Astrocyte (in vitro differentiated cells and primary cell): ENCODE results near the gene TSPYL1. TPM values are rescaled to one million over a fixed set of nuclear protein-coding genes. Genes with fewer than 3 reads are reported as not detected.

Experiments used
- DNase-seq: peaks from one replicate; pipeline ENCODE4 v3.0.0-alpha.2; 2010; ENCODE audit warnings: low read depth
- FAIRE-seq: peaks from 2 replicates; lab custom pipeline; 2011; peaks lifted over from hg19 to GRCh38; lab: Jason Lieb, UNC
- H2AFZ ChIP-seq: 2 replicates; pipeline ENCODE4 v1.6.0; 2012; ENCODE audit warnings: low read depth, low read length, inconsistent platforms
- H3K27ac ChIP-seq: 2 replicates; pipeline ENCODE4 v1.5.1; 2011; ENCODE audit warnings: low read depth, low read length, inconsistent platforms
- H3K27me3 ChIP-seq: 2 replicates; pipeline ENCODE4 v1.6.0; 2011; ENCODE audit warnings: low read length, inconsistent platforms; ENCODE audit not compliant: insufficient read depth
- H3K36me3 ChIP-seq: 2 replicates; pipeline ENCODE4 v1.5.1; 2011; ENCODE audit warnings: low read length, inconsistent platforms; ENCODE audit not compliant: insufficient read depth
- H3K4me1 ChIP-seq: 2 replicates; pipeline ENCODE4 v1.5.1; 2011; ENCODE audit warnings: low read length, inconsistent platforms; ENCODE audit not compliant: insufficient read depth
- H3K4me2 ChIP-seq: 2 replicates; pipeline ENCODE4 v1.6.0; 2012; ENCODE audit warnings: low read length, inconsistent platforms
- H3K4me3 ChIP-seq: 2 replicates; pipeline ENCODE4 v1.5.1; 2011; ENCODE audit warnings: low read depth, mild to moderate bottlenecking, low read length, inconsistent platforms; ENCODE audit not compliant: insufficient read depth
- H3K79me2 ChIP-seq: 2 replicates; pipeline ENCODE4 v1.6.0; 2012; ENCODE audit warnings: mild to moderate bottlenecking, low read length, inconsistent platforms; ENCODE audit not compliant: insufficient read depth
- H3K9ac ChIP-seq: 2 replicates; pipeline ENCODE4 v1.6.0; 2012; ENCODE audit warnings: mild to moderate bottlenecking, low read length, inconsistent platforms
- H3K9me3 ChIP-seq: 2 replicates; pipeline ENCODE4 v1.5.1; 2012; ENCODE audit warnings: low read depth, mild to moderate bottlenecking, low read length, inconsistent platforms; ENCODE audit not compliant: insufficient read depth
- H4K20me1 ChIP-seq: 2 replicates; pipeline ENCODE4 v1.6.0; 2012; ENCODE audit warnings: low read length, inconsistent platforms; ENCODE audit not compliant: insufficient read depth
- H3K27ac Mint-ChIP-seq: one replicate; pipeline ENCODE4 v1.8.0; 2021; ENCODE audit warnings: mild to moderate bottlenecking, mixed read lengths; ENCODE audit not compliant: unreplicated experiment
- H3K27me3 Mint-ChIP-seq: one replicate; pipeline ENCODE4 v1.8.0; 2021; ENCODE audit warnings: low read depth, mixed read lengths; ENCODE audit not compliant: unreplicated experiment
- H3K36me3 Mint-ChIP-seq: one replicate; pipeline ENCODE4 v1.8.0; 2021; ENCODE audit warnings: low read depth, mixed read lengths; ENCODE audit not compliant: unreplicated experiment
- H3K4me1 Mint-ChIP-seq: one replicate; pipeline ENCODE4 v1.8.0; 2021; ENCODE audit warnings: low read depth, mixed read lengths; ENCODE audit not compliant: unreplicated experiment
- H3K4me3 Mint-ChIP-seq: one replicate; pipeline ENCODE4 v1.8.0; 2021; ENCODE audit warnings: mild to moderate bottlenecking, moderate library complexity, mixed read lengths; ENCODE audit not compliant: unreplicated experiment
- H3K9me3 Mint-ChIP-seq: one replicate; pipeline ENCODE4 v1.8.0; 2021; ENCODE audit warnings: mild to moderate bottlenecking, mixed read lengths; ENCODE audit not compliant: unreplicated experiment
- EZH2 ChIP-seq: IDR thresholded peaks from 2 replicates; pipeline ENCODE4 v1.6.1; 2012; ENCODE audit warnings: mild to moderate bottlenecking, low read length, inconsistent platforms; ENCODE audit not compliant: insufficient read depth
- total RNA-seq: library from RNA; stranded (reverse); gene quantifications from 2 replicates; pipeline ENCODE4 v1.2.1, GENCODE V29; 2021
- TF ChIP-seq, protein P1 (sequence below): IDR thresholded peaks from 2 replicates; pipeline ENCODE4 v1.5.1; 2011; ENCODE audit warnings: low read depth, mild to moderate bottlenecking, inconsistent platforms, low read length, moderate library complexity; ENCODE audit not compliant: insufficient read depth

The TSPYL1 gene
- total RNA-seq, 1 donor from 2014 or later = 91.7 TPM

DNA sequence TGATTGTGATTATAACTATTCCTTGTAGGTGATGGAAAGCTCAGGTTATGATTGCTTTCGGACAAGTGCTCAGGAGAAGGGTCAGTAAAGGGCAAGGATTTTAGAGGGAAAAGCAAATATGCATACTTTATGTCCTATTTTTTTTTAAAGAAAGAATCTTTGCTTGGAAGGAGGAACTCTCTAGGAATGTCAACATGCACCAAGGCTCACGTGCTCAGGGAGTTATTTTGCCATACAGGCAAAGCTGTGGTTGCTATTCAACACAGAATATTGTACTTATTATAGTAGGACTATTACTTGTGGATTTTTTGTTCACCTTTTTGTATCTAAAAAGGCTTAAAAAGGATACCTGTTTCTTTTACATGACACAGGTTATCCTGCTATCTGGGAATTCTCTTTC is 3.0 kb upstream of the TSPYL1 start:
- no peak overlapping the region for H3K27ac ChIP-seq
- H3K4me2 ChIP-seq = no peak overlapping the region
- peaks cover 15% of the 10 kb centered on the region for H4K20me1 ChIP-seq
- H3K9me3 Mint-ChIP-seq = no peaks in the 10 kb centered on the region
- DNase-seq = no peak
- no peak for FAIRE-seq
- H3K9me3 ChIP-seq = no peaks in the 10 kb centered on the region
- H3K9ac ChIP-seq = no peak overlapping the region
- H3K36me3 Mint-ChIP-seq = peaks cover 2% of the 10 kb centered on the region
- H3K79me2 ChIP-seq = peaks cover 19% of the 10 kb centered on the region
- H3K27me3 Mint-ChIP-seq = no peaks in the 10 kb centered on the region
- H2AFZ ChIP-seq = no peak overlapping the region
- no peak overlapping the region for H3K4me3 ChIP-seq
- no peaks in the 10 kb centered on the region for H3K27me3 ChIP-seq
- no peak overlapping the region for H3K27ac Mint-ChIP-seq
- peaks cover 2% of the 10 kb centered on the region for H3K4me1 Mint-ChIP-seq
- peaks cover 17% of the 10 kb centered on the region for H3K4me1 ChIP-seq
- H3K36me3 ChIP-seq = peaks cover 6% of the 10 kb centered on the region
- no peak overlapping the region for H3K4me3 Mint-ChIP-seq
- TF ChIP-seq EZH2 = no peak
- TF ChIP-seq, protein P1, sequence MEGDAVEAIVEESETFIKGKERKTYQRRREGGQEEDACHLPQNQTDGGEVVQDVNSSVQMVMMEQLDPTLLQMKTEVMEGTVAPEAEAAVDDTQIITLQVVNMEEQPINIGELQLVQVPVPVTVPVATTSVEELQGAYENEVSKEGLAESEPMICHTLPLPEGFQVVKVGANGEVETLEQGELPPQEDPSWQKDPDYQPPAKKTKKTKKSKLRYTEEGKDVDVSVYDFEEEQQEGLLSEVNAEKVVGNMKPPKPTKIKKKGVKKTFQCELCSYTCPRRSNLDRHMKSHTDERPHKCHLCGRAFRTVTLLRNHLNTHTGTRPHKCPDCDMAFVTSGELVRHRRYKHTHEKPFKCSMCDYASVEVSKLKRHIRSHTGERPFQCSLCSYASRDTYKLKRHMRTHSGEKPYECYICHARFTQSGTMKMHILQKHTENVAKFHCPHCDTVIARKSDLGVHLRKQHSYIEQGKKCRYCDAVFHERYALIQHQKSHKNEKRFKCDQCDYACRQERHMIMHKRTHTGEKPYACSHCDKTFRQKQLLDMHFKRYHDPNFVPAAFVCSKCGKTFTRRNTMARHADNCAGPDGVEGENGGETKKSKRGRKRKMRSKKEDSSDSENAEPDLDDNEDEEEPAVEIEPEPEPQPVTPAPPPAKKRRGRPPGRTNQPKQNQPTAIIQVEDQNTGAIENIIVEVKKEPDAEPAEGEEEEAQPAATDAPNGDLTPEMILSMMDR = no peak

DNA sequence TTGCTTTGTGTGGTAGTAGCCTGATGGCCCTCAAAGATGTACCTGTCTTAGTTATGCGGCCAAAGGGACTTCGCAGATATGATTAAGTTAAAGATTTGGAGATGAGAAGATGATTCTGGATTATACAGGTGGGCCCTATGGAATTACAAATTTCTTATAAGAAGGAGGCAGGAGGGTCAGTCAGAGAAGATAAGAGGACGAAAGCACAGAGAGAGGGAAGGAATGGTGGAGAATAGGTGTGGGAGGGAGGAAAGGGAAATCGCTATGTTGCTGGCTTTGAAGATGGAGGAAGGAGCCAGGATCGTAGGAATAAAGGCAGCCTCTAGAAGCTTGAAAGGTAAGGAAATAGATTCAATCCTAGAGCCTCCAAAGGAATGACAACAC is 1.2 kb upstream of the TSPYL1 start:
- FAIRE-seq = no peak
- H2AFZ ChIP-seq = peak overlapping the region; percentile 70
- no peak overlapping the region for H3K9ac ChIP-seq

More for the DNA sequence above, 1.2 kb upstream of the TSPYL1 start:
- peaks cover 5% of the 10 kb centered on the region for H3K4me1 Mint-ChIP-seq
- DNase-seq = no peak
- peaks cover 36% of the 10 kb centered on the region for H3K79me2 ChIP-seq
- no peaks in the 10 kb centered on the region for H3K9me3 Mint-ChIP-seq
- H4K20me1 ChIP-seq = peaks cover 32% of the 10 kb centered on the region
- H3K27ac Mint-ChIP-seq = peak overlapping the region; percentile 99
- H3K36me3 Mint-ChIP-seq = peaks cover 2% of the 10 kb centered on the region
- H3K27me3 ChIP-seq = no peaks in the 10 kb centered on the region
- no peaks in the 10 kb centered on the region for H3K9me3 ChIP-seq
- no peak for TF ChIP-seq EZH2
- TF ChIP-seq, protein P1 = no peak
- H3K4me2 ChIP-seq = peak overlapping the region; percentile 88
- H3K4me3 ChIP-seq = peak overlapping the region; percentile 89
- no peaks in the 10 kb centered on the region for H3K27me3 Mint-ChIP-seq
- H3K4me1 ChIP-seq = peaks cover 20% of the 10 kb centered on the region
- H3K36me3 ChIP-seq = peaks cover 11% of the 10 kb centered on the region
- peak overlapping the region; percentile 98 for H3K4me3 Mint-ChIP-seq
- H3K27ac ChIP-seq = no peak overlapping the region
